ENCODE data around the gene MAN1B1.
A peak's percentile ranks its signal among the peaks of the same experiment; 100 is the strongest.
"Not testable (repeated sequence)": the region's sequence is repeated elsewhere in the genome, so short reads cannot be mapped to it uniquely, and the experiment has no call there.

The MAN1B1 gene

DNA sequence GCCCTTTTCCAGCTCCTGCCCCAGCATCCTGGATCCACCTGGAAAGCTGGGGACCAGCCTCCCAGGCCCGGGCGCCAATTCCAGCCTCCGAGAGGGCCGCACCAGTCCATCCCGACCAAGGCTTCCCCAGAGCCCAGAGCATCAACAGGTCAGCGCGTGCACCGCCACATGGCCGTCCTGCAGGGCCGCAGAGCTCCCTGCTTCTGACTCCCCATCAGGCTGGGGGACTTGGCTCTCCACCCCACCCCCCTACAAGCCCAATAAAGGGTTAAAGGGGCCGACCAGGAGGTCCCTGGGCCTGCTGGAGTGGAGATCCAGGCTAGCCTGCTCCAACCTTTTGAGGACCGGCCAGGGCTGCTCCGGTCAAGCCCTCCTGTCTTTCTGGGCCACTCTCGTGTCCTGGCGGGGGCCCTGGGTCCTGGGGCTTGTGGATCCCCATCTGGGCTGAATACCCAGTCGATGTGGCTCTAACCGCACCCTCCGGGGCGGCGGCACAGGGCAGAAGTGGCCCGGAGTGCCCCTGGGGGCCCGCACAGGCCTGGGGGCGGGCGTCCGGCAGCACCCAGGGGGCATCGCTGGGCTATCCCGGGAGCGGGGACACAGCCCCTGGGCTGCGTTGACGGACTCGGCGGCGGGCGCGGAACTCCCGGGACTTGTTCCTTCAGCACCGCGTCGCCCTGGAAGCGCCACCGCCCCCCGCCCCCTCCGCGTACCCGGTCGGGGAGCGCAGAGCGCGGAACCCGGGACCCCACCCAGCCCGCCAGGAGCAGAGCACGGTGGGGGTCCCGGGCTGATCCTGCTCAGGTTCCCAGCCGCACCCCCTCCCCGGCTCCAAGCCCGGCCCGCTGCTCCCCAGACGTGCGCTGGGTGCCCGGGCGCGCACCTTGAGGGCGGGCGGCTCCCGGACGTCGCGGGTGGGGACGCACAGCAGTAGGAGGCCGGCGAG is 33.5 kb upstream of the MAN1B1 start:
- DNase-seq (ENCODE audit: low read depth) = no peak

- DNase-seq (ENCODE audit: low read depth) = no peak
Measured at GRCh38 chr9:137053944-137054931, 32.5 kb upstream of the MAN1B1 start, which contains the start of gene ENTPD2. TSS of gene ENTPD2 (minus strand) at chr9:137054061. CDS start at chr9:137053997, 64 bp downstream.

DNA sequence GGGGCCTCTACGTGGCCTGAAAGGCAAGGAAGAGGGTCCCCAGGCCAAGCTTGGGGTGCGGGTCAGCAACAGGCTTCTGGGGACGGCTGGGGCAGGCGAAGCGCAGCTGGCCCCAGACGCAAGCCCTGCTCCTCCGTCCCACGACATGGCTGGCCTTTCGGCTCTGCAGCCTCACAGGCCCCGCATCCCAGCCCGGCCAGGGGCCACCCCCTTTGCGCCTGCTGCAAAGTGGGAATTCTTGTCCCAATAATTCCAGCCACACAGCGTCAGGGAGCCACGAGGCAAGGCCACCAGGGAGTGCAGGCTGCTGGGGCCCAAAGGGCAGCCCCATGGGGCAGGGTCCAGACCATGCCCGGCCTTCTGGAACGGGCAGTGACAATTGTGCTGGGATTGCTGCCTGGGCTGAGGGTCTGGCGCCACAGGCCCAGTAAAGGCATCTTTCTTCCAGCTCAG is 31.8 kb upstream of the MAN1B1 start:
- no peak for DNase-seq (ENCODE audit: low read depth)

- DNase-seq (ENCODE audit: low read depth) = no peak
Measured at GRCh38 chr9:137055385-137056364, 31.1 kb upstream of the MAN1B1 start.

- no peak for DNase-seq (ENCODE audit: low read depth)
Measured at GRCh38 chr9:137056739-137057415, 29.9 kb upstream of the MAN1B1 start.

DNA sequence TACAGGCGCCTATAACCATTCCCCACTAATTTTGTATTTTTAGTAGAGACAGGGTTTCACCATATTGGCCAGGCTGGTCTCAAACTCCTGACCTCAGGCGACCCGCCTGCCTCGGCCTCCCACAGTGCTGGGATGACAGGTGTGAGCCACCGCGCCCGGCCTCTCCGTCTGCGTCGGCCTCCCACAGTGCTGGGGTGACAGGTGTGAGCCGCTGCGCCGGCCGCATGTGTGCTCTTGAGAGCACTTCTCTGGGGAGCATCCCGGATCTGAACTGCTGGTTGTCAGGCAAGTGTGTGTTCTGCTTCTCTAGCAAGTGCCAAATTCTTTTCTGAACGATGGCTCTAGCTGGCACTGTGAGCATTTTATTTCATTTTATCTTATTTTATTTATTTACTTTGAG is 29.2 kb upstream of the MAN1B1 start:
- DNase-seq (ENCODE audit: low read depth) = no peak

- no peak for DNase-seq (ENCODE audit: low read depth)
Measured at GRCh38 chr9:137058521-137059234, 28.1 kb upstream of the MAN1B1 start.

GRCh38 chr9:137062384-137062783 is 24.4 kb upstream of the MAN1B1 start:
- DNase-seq (ENCODE audit: low read depth) = no peak

GRCh38 chr9:137062798-137063197 is 24.0 kb upstream of the MAN1B1 start:
- DNase-seq (ENCODE audit: low read depth) = not testable (repeated sequence)

- DNase-seq (ENCODE audit: low read depth) = no peak
Measured at GRCh38 chr9:137063311-137064026, 23.3 kb upstream of the MAN1B1 start.

DNA sequence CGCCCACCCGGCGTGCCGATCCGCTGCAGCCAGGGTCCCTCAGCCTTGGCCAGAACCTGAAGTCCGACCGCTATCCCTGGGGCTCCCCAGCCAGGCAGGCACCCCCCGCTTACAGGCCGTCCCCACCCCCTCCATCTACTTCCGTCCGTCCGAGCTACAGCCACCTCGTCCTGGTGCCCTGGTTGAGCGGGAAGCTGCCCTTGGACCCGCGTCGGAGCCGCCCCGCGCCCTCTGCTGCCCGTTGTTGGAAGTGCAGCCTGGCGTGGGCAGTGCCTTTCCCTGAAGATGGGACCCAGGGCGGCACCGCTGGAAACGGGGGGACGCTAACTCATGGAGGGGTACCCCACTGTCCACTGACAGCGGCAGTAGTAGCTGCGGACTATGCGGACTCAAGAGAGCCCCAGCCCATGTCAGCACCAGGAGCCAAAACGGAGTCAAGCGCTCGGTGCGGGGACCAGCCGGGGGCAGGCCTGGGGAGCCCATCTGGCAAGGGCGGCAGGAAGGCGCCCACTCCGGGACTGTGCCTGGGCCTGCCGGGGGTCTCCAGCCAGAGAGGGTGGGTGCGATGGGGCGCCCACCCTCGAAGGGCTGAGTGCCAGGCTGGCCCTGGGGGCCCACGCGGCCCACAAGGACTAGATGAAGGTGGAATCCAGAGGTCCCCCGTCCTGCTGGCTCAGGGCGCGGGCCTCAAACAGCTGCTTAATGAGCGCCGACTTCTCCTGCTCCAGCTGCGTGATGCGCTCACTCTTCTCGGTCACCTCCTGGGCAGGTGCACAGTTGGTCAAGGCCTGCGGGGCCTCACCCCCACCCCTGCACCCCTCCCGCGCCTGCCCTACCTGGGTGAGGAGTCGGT is 22.5 kb upstream of the MAN1B1 start:
- no peak for DNase-seq (ENCODE audit: low read depth)

GRCh38 chr9:137064880-137065164 is 22.0 kb upstream of the MAN1B1 start:
- no peak for DNase-seq (ENCODE audit: low read depth)

DNA sequence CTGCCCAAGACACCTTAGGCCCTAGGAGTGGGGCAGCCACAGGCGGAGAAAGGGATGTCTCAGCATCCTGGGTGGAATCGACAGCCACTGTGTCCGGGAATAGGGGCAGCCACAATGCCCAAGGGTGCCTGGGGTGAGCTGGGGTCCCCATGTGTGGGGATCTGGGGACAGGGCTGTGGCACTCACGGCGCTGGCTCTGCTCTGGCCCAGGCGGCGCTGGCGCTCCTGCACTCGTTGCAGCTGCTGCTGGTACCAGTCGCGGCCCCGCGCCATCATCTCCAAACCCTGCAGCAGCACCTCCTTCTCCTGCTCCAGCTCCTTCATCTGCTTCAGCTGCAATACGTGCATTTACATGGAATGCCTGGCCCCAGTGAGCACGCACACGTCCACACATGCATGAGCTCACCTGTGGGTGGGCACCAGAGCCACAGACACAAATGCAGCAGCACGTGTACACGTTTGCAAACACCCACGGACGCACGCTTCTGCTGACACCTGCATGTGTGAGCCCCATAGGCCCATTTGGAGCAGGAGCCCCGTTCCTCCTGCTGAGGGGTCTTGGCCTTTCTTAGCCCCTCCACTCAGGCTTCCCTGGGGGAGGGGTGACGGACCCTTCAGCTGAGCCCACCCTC is 21.3 kb upstream of the MAN1B1 start:
- DNase-seq (ENCODE audit: low read depth) = no peak

DNA sequence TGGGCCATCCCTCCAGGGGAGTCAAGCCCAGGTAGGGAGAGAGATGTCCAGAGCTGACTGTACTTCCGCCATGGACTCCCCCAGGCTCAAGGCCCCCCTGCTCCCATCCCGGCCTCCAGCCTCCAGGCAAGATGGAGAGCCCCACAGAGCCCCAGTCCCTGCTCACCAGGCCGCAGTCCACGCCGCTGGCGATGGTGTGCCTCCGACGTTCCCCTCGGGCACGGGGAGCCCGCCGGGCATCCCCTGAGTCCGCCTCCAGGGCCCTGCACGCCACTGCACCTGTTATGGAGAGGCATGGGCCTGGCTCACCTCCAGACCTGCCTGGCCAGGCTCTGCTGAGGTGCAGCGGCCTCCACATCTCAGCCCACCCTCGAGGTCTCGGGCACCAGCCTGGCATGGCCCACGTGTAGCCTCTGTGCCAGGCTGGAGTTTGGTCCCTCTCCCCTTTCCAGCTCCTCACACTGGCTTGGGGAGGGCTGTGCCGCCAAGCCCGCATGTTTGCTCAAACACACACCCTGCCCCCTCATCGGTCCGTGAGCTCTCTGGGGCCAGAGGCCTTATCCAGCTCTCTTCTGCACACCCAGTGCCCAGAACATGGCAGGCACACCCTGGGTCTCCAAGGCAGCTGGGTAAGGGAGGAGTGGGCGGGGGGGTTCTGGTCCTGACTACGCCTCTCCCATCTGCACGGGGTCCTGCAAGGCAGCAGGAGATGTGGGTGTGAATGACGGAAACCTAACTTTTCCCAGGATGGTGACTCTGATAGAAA is 20.5 kb upstream of the MAN1B1 start:
- no peak for DNase-seq (ENCODE audit: low read depth)

DNA sequence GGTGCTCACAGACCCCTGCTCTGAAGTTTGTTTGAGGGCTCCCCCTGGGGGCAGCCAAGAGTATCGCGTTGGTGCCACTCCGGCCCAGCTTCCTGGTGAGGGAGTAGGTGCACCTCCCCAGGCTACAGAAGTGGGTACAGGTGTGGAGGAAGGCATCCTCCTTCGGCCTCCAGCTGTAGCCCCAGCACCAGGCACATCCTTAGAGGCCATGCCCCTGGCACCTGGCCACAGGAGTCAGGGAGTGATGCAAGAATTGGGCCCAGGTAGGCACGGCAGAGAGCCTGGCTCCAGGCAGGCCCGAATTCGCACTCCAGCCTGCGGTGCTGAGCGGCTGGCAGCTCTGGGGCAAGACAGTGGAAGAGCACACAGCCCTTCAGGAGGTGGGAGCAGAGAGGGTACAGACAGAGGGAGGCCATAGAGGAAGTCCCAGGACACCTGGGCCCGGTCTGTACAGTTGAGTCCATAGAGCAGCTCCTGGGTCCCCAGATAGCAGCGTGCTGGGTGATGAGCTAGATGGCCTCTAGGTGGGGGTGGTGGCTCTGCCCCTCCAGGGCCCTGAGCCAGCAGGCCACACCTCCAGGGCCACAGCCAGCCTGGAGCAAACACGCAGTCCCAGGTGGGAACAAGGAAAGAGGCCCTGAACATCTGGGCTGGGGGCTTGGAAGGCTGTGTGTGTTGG is 18.8 kb upstream of the MAN1B1 start:
- peak; percentile 77 for DNase-seq (ENCODE audit: low read depth)
